Fibroblast of the aortic adventitia (primary cell): ENCODE measurements around the gene SLC6A6. TPM values are rescaled to one million over a fixed set of nuclear protein-coding genes. Genes with fewer than 3 reads are reported as not detected.

Experiments
- DNase-seq: peaks from one replicate; pipeline ENCODE4 v3.0.0-alpha.2; 2010; ENCODE audit warnings: low read depth
- H3K4me3 ChIP-seq: 2 replicates; pipeline ENCODE4 v1.5.1; 2011; ENCODE audit warnings: low read depth, mild to moderate bottlenecking, control low read depth, low read length, moderate library complexity
- total RNA-seq: library from RNA; depleted of rRNA; stranded (reverse); fragments of >200 nt; gene quantifications from 2 replicates; pipeline ENCODE4 v1.2.3, GENCODE V29; 2012; ENCODE audit warnings: low replicate concordance
- TF ChIP-seq, protein P1 (sequence below): IDR thresholded peaks from 2 replicates; pipeline ENCODE4 v1.5.1; 2011; ENCODE audit warnings: mild to moderate bottlenecking, low read length, control low read depth, inconsistent platforms; ENCODE audit not compliant: insufficient read depth

SLC6A6 gene
- total RNA-seq, 1 donor, result 31.4 TPM

GRCh38 chr3:14397046-14397445 lies 5.4 kb upstream of the SLC6A6 start:
- DNase-seq, result no peak
- H3K4me3 ChIP-seq, result no peak overlapping the region
- TF ChIP-seq, protein P1, sequence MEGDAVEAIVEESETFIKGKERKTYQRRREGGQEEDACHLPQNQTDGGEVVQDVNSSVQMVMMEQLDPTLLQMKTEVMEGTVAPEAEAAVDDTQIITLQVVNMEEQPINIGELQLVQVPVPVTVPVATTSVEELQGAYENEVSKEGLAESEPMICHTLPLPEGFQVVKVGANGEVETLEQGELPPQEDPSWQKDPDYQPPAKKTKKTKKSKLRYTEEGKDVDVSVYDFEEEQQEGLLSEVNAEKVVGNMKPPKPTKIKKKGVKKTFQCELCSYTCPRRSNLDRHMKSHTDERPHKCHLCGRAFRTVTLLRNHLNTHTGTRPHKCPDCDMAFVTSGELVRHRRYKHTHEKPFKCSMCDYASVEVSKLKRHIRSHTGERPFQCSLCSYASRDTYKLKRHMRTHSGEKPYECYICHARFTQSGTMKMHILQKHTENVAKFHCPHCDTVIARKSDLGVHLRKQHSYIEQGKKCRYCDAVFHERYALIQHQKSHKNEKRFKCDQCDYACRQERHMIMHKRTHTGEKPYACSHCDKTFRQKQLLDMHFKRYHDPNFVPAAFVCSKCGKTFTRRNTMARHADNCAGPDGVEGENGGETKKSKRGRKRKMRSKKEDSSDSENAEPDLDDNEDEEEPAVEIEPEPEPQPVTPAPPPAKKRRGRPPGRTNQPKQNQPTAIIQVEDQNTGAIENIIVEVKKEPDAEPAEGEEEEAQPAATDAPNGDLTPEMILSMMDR, result no peak

DNA sequence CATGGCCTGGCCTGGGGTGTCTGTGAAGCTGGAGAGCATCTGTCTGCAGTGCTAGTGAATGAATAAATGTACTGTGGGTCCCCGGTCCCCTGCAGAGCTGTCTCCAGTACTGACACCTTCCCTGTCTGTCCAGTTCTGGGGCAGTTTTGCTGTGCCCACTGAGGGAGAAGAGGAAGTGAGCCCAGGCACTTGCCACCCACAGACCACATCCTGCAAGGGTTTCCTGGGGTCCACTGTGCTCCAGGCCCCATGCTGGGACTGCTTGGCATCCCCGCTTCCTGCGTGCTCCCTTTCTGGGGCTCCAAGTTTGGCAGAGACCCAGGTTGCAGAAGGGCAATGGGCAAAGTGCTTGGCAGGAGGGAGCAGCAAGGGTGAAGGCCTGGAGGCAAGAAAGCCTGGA lies 4.9 kb upstream of the SLC6A6 start:
- no peak overlapping the region for H3K4me3 ChIP-seq
- no peak for DNase-seq
- TF ChIP-seq, protein P1, result no peak

DNA sequence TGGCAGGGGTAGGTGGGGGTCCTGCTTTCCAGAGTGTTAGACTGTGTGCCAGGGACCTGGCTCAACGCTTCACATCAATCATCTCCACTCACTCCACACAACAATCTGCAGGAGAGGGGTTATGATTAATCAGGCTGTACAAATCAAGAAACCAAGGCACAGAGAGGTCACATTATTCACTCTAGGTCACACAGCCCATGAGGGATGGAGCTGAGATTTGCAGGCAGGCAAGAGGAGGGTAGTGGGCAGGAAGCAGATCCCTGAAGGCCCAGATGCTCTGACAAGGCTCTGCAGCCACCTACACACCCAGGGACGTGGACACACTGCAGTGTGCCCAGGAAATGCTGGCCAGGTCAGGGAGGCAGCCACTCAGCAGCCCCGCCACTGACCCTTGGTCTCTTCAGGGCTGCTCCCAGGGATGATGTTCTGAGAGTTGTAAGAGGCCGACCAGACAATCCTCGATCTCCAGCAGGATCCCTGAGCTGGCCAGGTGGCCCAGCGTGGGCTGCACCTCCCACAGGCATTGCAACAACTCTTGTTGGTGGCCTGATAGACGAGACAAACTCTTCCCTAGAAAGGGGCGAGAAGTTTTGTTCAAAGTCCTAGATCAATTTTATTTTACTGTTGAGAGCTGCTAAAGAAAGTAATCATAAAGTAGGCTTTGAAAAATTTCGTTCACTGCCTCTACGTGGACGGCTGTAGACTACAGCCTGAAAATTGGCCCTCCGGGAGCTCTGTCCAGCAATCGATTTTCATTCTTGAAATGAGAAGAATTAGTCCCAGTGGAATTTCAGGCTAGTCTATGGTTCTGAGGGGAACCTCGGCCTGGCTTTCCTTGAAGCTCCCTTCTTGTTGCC lies 4.2 kb upstream of the SLC6A6 start:
- TF ChIP-seq, protein P1, result no peak
- H3K4me3 ChIP-seq, result no peak overlapping the region
- DNase-seq, result no peak

DNA sequence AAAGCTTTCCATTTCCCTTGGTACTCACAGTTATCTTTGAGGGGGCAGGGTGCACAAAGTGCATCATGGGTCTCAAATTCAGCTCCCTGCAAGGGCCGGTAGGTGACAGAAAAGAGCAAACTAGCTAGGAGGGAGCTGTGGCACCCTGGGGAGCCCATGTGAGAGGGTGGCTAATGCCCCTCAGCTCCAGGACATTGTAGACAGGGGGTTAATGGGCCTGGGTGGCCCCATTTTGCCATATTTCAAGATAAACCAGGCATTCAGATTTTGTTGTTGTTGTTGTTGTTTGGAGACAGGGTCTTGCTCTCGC lies 3.7 kb upstream of the SLC6A6 start:
- DNase-seq, result no peak
- TF ChIP-seq, protein P1, result no peak
- no peak overlapping the region for H3K4me3 ChIP-seq

DNA sequence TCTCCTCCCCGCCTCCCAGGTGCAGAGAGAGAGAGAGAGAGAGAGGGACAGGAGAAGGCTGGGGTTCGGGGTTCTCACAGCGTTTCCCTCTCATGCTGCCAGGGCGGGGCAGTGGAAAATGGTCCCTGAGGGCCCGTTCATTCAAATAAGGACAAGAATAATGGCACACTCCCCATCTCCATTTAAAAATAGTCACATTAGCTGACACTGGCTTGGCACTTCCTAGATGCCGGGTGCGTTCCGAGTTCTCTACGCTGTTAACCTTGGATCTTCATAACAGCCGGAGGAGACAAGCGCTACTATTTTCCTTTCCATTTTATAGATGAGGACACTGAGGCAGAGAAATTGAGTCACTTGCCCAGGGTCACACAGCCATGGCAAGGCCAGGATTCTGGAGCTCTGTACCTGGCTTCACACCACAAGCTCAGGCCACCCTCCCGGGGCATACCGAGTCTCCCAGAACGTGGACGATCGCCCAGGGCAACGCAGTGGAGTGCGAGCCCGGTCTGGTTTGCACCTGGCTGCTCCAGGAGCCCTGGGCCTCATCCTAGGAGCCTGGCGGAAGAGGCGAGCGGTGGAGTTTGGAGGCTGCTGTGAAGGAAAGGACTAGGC lies 608 bp upstream of the SLC6A6 start:
- no peak for DNase-seq
- H3K4me3 ChIP-seq, result peak overlapping the region; percentile 94
- TF ChIP-seq, protein P1, result no peak

- H3K4me3 ChIP-seq, result peak overlapping the region; percentile 94
- TF ChIP-seq, protein P1, result no peak
- DNase-seq, result peak; percentile 56
Observed at GRCh38 chr3:14403619-14404155, 1.3 kb downstream of the SLC6A6 start.
